GM12891 (cell line): ENCODE measurements around the gene RTEL1.

Experiments used
- POLR2A ChIP-seq: IDR thresholded peaks from 2 replicates; pipeline ENCODE4 v1.6.1; 2011; ENCODE audit warnings: low read depth, low read length, control low read depth
- POLR2AphosphoS5 ChIP-seq: IDR thresholded peaks from 2 replicates; pipeline ENCODE4 v1.6.1; 2011; ENCODE audit warnings: low read depth, low read length, control low read depth

- no peak for TF ChIP-seq POLR2AphosphoS5
- no peak for TF ChIP-seq POLR2A
Measured at GRCh38 chr20:63653974-63654668, 4.0 kb upstream of the RTEL1 start.
